HL-60 (cell line): ENCODE data around the gene WDR35.
A peak's percentile ranks its signal among the peaks of the same experiment; 100 is the strongest.

Experiments
- DNase-seq, 2 experiments: peaks; one replicate each; pipeline ENCODE4 v3.0.0-alpha.2; 2010 to 2020; ENCODE audit warnings: low read depth in 1 of 2, low spot score in 1 of 2
- H3K27ac ChIP-seq: fragments of 250-450 bp; sonication (Bioruptor Pico); replicated peaks from 2 replicates; pipeline ENCODE4 v1.5.1; 2020; ENCODE audit warnings: mild to moderate bottlenecking, moderate library complexity
- H3K27me3 ChIP-seq: fragments of 250-450 bp; sonication (Bioruptor Pico); 2 replicates; pipeline ENCODE4 v1.5.1; 2021; ENCODE audit warnings: mild to moderate bottlenecking, moderate library complexity; ENCODE audit not compliant: insufficient read depth, poor library complexity, severe bottlenecking
- H3K4me3 ChIP-seq: replicated peaks from 2 replicates; pipeline ENCODE4 v1.5.1; 2011; ENCODE audit warnings: mild to moderate bottlenecking, control low read depth, low read length; ENCODE audit not compliant: insufficient read depth
- CTCF ChIP-seq: IDR thresholded peaks from one replicate; pipeline ENCODE4 v1.5.1; 2011; ENCODE audit warnings: low read length, control low read depth, inconsistent platforms; ENCODE audit not compliant: insufficient read depth
- GABPA ChIP-seq: IDR thresholded peaks from 2 replicates; pipeline ENCODE4 v1.6.1; 2012; ENCODE audit warnings: low read depth
- POLR2AphosphoS5 ChIP-seq: IDR thresholded peaks from 2 replicates; pipeline ENCODE4 v1.6.1; 2012; ENCODE audit warnings: low read depth
- REST ChIP-seq: IDR thresholded peaks from 2 replicates; pipeline ENCODE4 v1.6.1; 2012; ENCODE audit warnings: low read depth; ENCODE audit not compliant: insufficient replicate concordance
- SPI1 ChIP-seq: IDR thresholded peaks from 2 replicates; pipeline ENCODE4 v1.6.1; 2012; ENCODE audit warnings: low read depth, mild to moderate bottlenecking, borderline replicate concordance

The WDR35 gene

GRCh38 chr2:19955544-19956422 lies 34.1 kb downstream of the WDR35 start:
- DNase-seq, result peak; percentile 8 to 68
- Histone ChIP-seq H3K27ac (no peak overlapping the region), H3K27me3 (no peaks in the 10 kb centered on the region), H3K4me3 (no peak overlapping the region)
- TF ChIP-seq SPI1 (no peak), CTCF (peak; percentile 46)

- DNase-seq, result no peak
- no peak overlapping the region for H3K27ac ChIP-seq
Observed at GRCh38 chr2:19949071-19949470, 40.8 kb downstream of the WDR35 start.

GRCh38 chr2:19947184-19947940 lies 42.5 kb downstream of the WDR35 start:
- TF ChIP-seq REST (no peak), GABPA (no peak), SPI1 (no peak), POLR2AphosphoS5 (no peak), CTCF (no peak)
- Histone ChIP-seq H3K27ac (no peak overlapping the region), H3K4me3 (no peak overlapping the region), H3K27me3 (no peaks in the 10 kb centered on the region)
- no peak for DNase-seq

More at GRCh38 chr2:19949071-19949470, 40.8 kb downstream of the WDR35 start:
- no peak overlapping the region for H3K4me3 ChIP-seq
- no peaks in the 10 kb centered on the region for H3K27me3 ChIP-seq
- TF ChIP-seq POLR2AphosphoS5, result no peak
- no peak for TF ChIP-seq REST
- no peak for TF ChIP-seq CTCF
- no peak for TF ChIP-seq SPI1
- TF ChIP-seq GABPA, result no peak
